Fibroblast of lung (primary cell): ENCODE results near the gene CORIN. TPM values are rescaled to one million over a fixed set of nuclear protein-coding genes. Genes with fewer than 3 reads are reported as not detected.

Experiments used
- DNase-seq, 2 donors: peaks; one replicate each; pipeline versions ENCODE4 v3.0.0 to v3.0.0-alpha.2; 2010; ENCODE audit warnings: low read depth in 2 of 2
- H2AFZ ChIP-seq: 2 replicates; pipeline ENCODE4 v1.5.1; 2012; ENCODE audit warnings: low read length, control low read depth, inconsistent platforms
- H3K27ac ChIP-seq: 2 replicates; pipeline ENCODE4 v1.5.1; 2011; ENCODE audit warnings: low read length, control low read depth; ENCODE audit not compliant: insufficient read depth
- H3K27me3 ChIP-seq: 2 replicates; pipeline ENCODE4 v1.5.1; 2011; ENCODE audit warnings: mild to moderate bottlenecking, low read length; ENCODE audit not compliant: control insufficient read depth, insufficient read depth
- H3K36me3 ChIP-seq: 2 replicates; pipeline ENCODE4 v1.5.1; 2011; ENCODE audit warnings: low read length; ENCODE audit not compliant: control insufficient read depth, insufficient read depth
- H3K4me1 ChIP-seq: 2 replicates; pipeline ENCODE4 v1.5.1; 2011; ENCODE audit warnings: low read length; ENCODE audit not compliant: control insufficient read depth, insufficient read depth; ENCODE audit errors: extremely low read depth
- H3K4me2 ChIP-seq: 2 replicates; pipeline ENCODE4 v1.5.1; 2011; ENCODE audit warnings: low read length, control low read depth; ENCODE audit not compliant: insufficient read depth; ENCODE audit errors: extremely low read depth
- H3K4me3 ChIP-seq, 4 experiments: fragments of 200-600 bp in 1 of 4; sonication (generic) in 1 of 4; replicated peaks in 1 of 4; 2 replicates each; pipeline ENCODE4 v1.5.1; 2011 to 2016; ENCODE audit warnings: low read length in 4 of 4, low read depth in 3 of 4, mild to moderate bottlenecking in 3 of 4, control low read depth in 2 of 4, inconsistent platforms in 1 of 4, mixed read lengths in 1 of 4; ENCODE audit not compliant: insufficient read depth in 1 of 4; ENCODE audit errors: control extremely low read depth in 1 of 4
- H3K79me2 ChIP-seq: 2 replicates; pipeline ENCODE4 v1.5.1; 2012; ENCODE audit warnings: mild to moderate bottlenecking, low read length, inconsistent platforms; ENCODE audit not compliant: control insufficient read depth, insufficient read depth
- H3K9ac ChIP-seq: 2 replicates; pipeline ENCODE4 v1.5.1; 2011; ENCODE audit warnings: mild to moderate bottlenecking, low read length, control low read depth; ENCODE audit not compliant: insufficient read depth
- H3K9me3 ChIP-seq: 2 replicates; pipeline ENCODE4 v1.5.1; 2012; ENCODE audit warnings: low read depth, low read length; ENCODE audit not compliant: control insufficient read depth, insufficient read depth
- H4K20me1 ChIP-seq: 2 replicates; pipeline ENCODE4 v1.5.1; 2011; ENCODE audit warnings: low read length; ENCODE audit not compliant: control insufficient read depth, insufficient read depth; ENCODE audit errors: extremely low read depth
- EZH2 ChIP-seq: IDR thresholded peaks from 2 replicates; pipeline ENCODE4 v1.5.1; 2012; ENCODE audit warnings: low read length, control low read depth, mild to moderate bottlenecking; ENCODE audit errors: missing control alignments
- polyA plus RNA-seq, 2 donors: library from polyadenylated mRNA; depleted of rRNA in 1 of 2; stranded (reverse) in 1 of 2; unstranded in 1 of 2; fragments of >200 nt; gene quantifications; 2 replicates each; pipeline ENCODE4 v1.2.1, GENCODE V29; 2011 to 2012; ENCODE audit warnings: missing spikeins in 1 of 2
- total RNA-seq: library from RNA; depleted of rRNA; stranded (reverse); fragments of >200 nt; gene quantifications from 2 replicates; pipeline ENCODE4 v1.2.1, GENCODE V29; 2014
- TF ChIP-seq, protein P1 (sequence below), 2 donors: IDR thresholded peaks in 1 of 2; conservative IDR thresholded peaks in 1 of 2; 1 replicate in 1 of 2; 2 replicates in 1 of 2; pipeline ENCODE4 v1.5.1; 2011 to 2012; ENCODE audit warnings: low read length in 2 of 2, control low read depth in 1 of 2, inconsistent platforms in 1 of 2, low read depth in 1 of 2, mild to moderate bottlenecking in 1 of 2

CORIN gene
- total and polyA plus RNA-seq, 2 donors (not counting 1 experiment from before 2014, with no cell fraction given): 1.5 to 22.2 TPM

DNA sequence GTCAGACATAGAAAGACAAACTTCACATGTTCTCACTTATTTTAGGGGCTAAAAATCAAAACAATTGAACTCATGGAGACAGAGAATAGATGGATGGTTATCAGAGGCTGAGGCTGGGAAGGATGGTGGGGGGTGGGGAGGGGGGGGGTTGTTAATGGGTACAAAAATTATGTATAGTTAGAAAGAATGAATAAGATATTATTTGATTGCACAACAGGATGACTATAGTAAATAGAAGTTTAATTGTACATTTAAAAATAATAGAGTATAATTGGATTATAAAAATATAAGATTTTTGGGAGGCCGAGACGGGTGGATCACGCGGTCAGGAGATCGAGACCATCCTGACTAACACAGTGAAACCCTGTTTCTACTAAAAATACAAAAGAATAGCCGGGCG, 33.3 kb downstream of the CORIN start:
- no peaks in the 10 kb centered on the region for H3K79me2 ChIP-seq
- no peaks in the 10 kb centered on the region for H4K20me1 ChIP-seq
- H2AFZ ChIP-seq: no peak overlapping the region
- TF ChIP-seq EZH2: no peak
- TF ChIP-seq, protein P1, sequence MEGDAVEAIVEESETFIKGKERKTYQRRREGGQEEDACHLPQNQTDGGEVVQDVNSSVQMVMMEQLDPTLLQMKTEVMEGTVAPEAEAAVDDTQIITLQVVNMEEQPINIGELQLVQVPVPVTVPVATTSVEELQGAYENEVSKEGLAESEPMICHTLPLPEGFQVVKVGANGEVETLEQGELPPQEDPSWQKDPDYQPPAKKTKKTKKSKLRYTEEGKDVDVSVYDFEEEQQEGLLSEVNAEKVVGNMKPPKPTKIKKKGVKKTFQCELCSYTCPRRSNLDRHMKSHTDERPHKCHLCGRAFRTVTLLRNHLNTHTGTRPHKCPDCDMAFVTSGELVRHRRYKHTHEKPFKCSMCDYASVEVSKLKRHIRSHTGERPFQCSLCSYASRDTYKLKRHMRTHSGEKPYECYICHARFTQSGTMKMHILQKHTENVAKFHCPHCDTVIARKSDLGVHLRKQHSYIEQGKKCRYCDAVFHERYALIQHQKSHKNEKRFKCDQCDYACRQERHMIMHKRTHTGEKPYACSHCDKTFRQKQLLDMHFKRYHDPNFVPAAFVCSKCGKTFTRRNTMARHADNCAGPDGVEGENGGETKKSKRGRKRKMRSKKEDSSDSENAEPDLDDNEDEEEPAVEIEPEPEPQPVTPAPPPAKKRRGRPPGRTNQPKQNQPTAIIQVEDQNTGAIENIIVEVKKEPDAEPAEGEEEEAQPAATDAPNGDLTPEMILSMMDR (conservative IDR thresholded peaks at IDR 0.05 in 1 of 2, IDR thresholded peaks at IDR 0.05 in 1 of 2; ENCODE audit: low read depth in 1 of 2, low read length in 2 of 2): no peak
- H3K4me1 ChIP-seq: no peaks in the 10 kb centered on the region
- H3K36me3 ChIP-seq: no peaks in the 10 kb centered on the region
- no peak overlapping the region for H3K4me2 ChIP-seq
- no peak overlapping the region for H3K27ac ChIP-seq
- H3K9me3 ChIP-seq: no peaks in the 10 kb centered on the region
- no peaks in the 10 kb centered on the region for H3K27me3 ChIP-seq
- DNase-seq: no peak
- no peak overlapping the region for H3K4me3 ChIP-seq
- H3K9ac ChIP-seq: no peak overlapping the region

DNA sequence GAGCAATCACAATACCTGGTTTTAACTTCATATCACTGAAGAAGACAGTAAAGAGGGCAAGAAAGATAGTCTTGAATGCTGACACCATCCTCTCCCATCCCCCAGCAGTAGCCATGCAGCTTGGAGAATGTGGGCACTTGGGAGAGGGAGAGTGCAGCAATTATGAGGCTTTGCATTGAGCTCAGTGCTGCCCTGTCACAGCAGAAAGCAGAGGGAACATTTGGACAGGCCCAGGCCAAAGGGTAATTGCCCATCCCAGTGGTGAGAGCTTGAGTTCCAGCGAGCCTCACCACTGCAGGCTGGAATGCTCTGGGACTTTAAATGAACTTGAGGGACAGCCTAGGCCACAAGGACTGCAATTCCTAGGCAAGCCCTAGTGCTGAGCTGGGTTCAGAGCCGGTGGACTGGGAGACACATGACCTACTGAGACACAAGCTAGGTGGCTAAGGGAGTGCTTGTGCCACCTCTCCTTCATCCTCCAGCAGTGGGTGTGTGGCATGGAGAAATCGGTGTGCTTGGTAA, 36.3 kb downstream of the CORIN start:
- Histone ChIP-seq H3K79me2 (no peaks in the 10 kb centered on the region), H4K20me1 (no peaks in the 10 kb centered on the region), H3K9ac (no peak overlapping the region), H3K4me3 (no peak overlapping the region), H3K27ac (no peak overlapping the region), H2AFZ (no peak overlapping the region), H3K27me3 (no peaks in the 10 kb centered on the region), H3K4me1 (no peaks in the 10 kb centered on the region), H3K4me2 (no peak overlapping the region), H3K9me3 (no peaks in the 10 kb centered on the region), H3K36me3 (no peaks in the 10 kb centered on the region)
- TF ChIP-seq, protein P1 (conservative IDR thresholded peaks at IDR 0.05 in 1 of 2, IDR thresholded peaks at IDR 0.05 in 1 of 2; ENCODE audit: low read depth in 1 of 2, low read length in 2 of 2): no peak
- no peak for TF ChIP-seq EZH2
- no peak for DNase-seq

DNA sequence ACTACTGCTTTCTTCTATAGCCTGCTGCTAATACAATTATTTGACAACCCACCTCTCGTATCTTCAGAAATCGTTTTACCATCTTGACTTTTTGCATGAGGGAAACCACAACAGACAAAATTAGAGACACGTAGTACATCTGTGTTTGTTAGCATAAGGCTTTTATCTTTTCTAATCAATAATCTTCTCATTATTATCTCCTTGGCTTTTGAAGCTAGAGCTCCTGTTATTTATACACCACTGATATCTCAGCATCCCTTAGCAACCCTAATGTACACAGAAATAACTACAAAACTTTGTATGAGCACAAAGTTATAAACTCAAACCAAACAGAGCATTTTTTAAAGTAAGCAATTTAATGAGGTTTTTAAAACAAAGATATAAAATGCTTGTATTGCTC, 39.7 kb downstream of the CORIN start:
- no peaks in the 10 kb centered on the region for H3K9me3 ChIP-seq
- DNase-seq: no peak

More for the DNA sequence above, 39.7 kb downstream of the CORIN start:
- no peaks in the 10 kb centered on the region for H3K27me3 ChIP-seq
- H3K4me3 ChIP-seq: no peak overlapping the region
- no peak overlapping the region for H3K27ac ChIP-seq
- H3K4me2 ChIP-seq: no peak overlapping the region
- no peak overlapping the region for H2AFZ ChIP-seq
- H3K9ac ChIP-seq: no peak overlapping the region
- H3K4me1 ChIP-seq: no peaks in the 10 kb centered on the region
- H3K36me3 ChIP-seq: no peaks in the 10 kb centered on the region
- TF ChIP-seq EZH2: no peak
- TF ChIP-seq, protein P1 (conservative IDR thresholded peaks at IDR 0.05 in 1 of 2, IDR thresholded peaks at IDR 0.05 in 1 of 2; ENCODE audit: low read depth in 1 of 2, low read length in 2 of 2): no peak
- no peaks in the 10 kb centered on the region for H3K79me2 ChIP-seq
- H4K20me1 ChIP-seq: no peaks in the 10 kb centered on the region
